Neutrophil (primary cell): ENCODE results near the gene ATP5F1D.

Experiments used
- H3K27ac ChIP-seq: fragments of 200-600 bp; sonication (generic); 2 replicates; pipeline ENCODE4 v1.5.1; 2016; ENCODE audit warnings: mild to moderate bottlenecking, moderate library complexity
- H3K27me3 ChIP-seq: fragments of 200-600 bp; sonication (generic); 2 replicates; pipeline ENCODE4 v1.6.0; 2016; ENCODE audit warnings: mild to moderate bottlenecking
- H3K36me3 ChIP-seq: fragments of 200-600 bp; sonication (generic); 2 replicates; pipeline ENCODE4 v1.5.1; 2017
- H3K4me1 ChIP-seq, 2 experiments: fragments of 200-600 bp in 1 of 2; sonication (generic) in 1 of 2; 1 replicate in 1 of 2; 2 replicates in 1 of 2; pipeline versions ENCODE4 v1.5.1 to v1.6.1; 2013 to 2016; ENCODE audit warnings: low read depth in 1 of 2, low read length in 1 of 2, mild to moderate bottlenecking in 1 of 2, moderate library complexity in 1 of 2; ENCODE audit not compliant: control insufficient read depth in 1 of 2, insufficient read depth in 1 of 2
- H3K4me3 ChIP-seq, 2 experiments: fragments of 200-600 bp in 1 of 2; sonication (generic) in 1 of 2; 1 replicate in 1 of 2; 2 replicates in 1 of 2; pipeline ENCODE4 v1.5.1; 2013 to 2016; ENCODE audit warnings: low read depth in 1 of 2, low read length in 1 of 2, mild to moderate bottlenecking in 1 of 2, moderate library complexity in 1 of 2
- H3K9me3 ChIP-seq: fragments of 200-600 bp; sonication (generic); 2 replicates; pipeline ENCODE4 v1.5.1; 2016
- TF ChIP-seq, protein P1 (sequence below): fragments of 200-600 bp; sonication (generic); IDR thresholded peaks from 2 replicates; pipeline ENCODE4 v1.5.1; 2016; ENCODE audit warnings: antibody characterized with exemption

The ATP5F1D gene

GRCh38 chr19:1274081-1274851, 32.7 kb downstream of the ATP5F1D start:
- H3K9me3 ChIP-seq: no peaks in the 10 kb centered on the region
- peaks cover 51% of the 10 kb centered on the region for H3K36me3 ChIP-seq
- TF ChIP-seq, protein P1, sequence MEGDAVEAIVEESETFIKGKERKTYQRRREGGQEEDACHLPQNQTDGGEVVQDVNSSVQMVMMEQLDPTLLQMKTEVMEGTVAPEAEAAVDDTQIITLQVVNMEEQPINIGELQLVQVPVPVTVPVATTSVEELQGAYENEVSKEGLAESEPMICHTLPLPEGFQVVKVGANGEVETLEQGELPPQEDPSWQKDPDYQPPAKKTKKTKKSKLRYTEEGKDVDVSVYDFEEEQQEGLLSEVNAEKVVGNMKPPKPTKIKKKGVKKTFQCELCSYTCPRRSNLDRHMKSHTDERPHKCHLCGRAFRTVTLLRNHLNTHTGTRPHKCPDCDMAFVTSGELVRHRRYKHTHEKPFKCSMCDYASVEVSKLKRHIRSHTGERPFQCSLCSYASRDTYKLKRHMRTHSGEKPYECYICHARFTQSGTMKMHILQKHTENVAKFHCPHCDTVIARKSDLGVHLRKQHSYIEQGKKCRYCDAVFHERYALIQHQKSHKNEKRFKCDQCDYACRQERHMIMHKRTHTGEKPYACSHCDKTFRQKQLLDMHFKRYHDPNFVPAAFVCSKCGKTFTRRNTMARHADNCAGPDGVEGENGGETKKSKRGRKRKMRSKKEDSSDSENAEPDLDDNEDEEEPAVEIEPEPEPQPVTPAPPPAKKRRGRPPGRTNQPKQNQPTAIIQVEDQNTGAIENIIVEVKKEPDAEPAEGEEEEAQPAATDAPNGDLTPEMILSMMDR: no peak
- H3K27ac ChIP-seq: peak overlapping the region; percentile 99
- H3K4me3 ChIP-seq: peak overlapping the region; percentile 34 to 80
- peaks cover 69 to 74% of the 10 kb centered on the region in 2 experiments for H3K4me1 ChIP-seq
- no peaks in the 10 kb centered on the region for H3K27me3 ChIP-seq

DNA sequence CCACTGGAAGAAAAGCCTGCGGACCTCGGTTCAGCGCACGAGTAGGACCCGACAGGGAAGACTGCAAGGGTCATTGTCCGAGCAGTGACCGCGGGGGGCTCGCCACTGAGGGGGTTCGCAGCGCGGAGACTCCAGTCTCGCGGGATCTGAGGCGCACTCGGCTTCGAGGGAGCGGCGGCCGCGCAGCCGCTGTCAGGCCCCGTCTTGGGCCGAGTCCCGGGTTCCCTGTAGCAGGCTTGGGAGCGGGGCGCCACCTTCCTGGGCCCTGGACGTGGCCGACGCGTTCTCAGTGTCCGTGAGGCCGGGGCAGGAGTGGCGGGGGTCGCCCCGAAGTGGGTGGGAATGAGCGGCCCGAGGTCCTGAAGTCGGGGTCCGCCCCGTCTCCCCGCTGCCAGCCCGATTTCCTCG, 33.3 kb downstream of the ATP5F1D start:
- Histone ChIP-seq H3K4me3 (peak overlapping the region; percentile 80 to 82), H3K4me1 (peaks cover 65 to 71% of the 10 kb centered on the region in 2 experiments), H3K27ac (peak overlapping the region; percentile 99), H3K9me3 (no peaks in the 10 kb centered on the region), H3K36me3 (peaks cover 51% of the 10 kb centered on the region), H3K27me3 (no peaks in the 10 kb centered on the region)
- TF ChIP-seq, protein P1: no peak

DNA sequence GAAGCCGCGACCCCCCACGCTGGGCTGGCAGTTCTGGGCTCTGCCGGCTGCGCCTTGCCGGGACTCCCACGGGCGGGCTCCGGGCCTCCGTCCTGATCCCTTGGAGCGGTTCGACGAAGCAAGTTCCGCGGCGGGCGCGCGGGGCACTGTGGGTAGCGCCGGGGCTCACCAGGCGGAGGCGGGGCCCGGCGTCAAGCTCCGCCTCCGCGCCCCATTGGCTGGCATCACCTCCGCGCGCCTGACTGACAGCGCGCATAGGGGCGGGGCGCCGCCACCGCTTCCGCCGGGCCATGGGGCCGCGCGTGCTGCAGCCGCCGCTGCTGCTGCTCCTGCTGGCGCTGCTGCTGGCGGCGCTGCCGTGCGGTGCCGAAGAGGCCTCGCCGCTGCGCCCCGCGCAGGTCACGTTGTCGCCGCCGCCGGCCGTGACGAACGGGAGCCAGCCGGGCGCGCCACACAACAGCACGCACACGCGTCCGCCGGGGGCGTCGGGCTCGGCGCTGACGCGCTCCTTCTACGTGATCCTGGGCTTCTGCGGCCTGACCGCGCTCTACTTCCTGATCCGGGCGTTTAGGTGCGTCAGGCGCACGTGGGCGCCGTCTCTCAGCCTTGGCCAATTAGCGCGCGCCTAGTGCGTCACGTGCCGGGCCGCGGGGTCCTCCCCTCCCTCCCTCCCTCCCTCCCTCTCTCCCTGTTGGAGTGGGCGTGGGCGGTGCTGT, 33.9 kb downstream of the ATP5F1D start, which contains the start of gene FAM174C:
FAM174C (plus strand) TSS at position 271 of the 716 bp plus-strand sequence; CDS start at position 291, 20 bp downstream.
- peak within 1 kb of the TSS; percentile 99 for H3K27ac ChIP-seq
- H3K4me1 ChIP-seq: peaks cover 60 to 65% of the 10 kb centered on the region in 2 experiments
- H3K27me3 ChIP-seq: no peaks in the 10 kb centered on the region
- peak within 1 kb of the TSS; percentile 80 to 82 for H3K4me3 ChIP-seq
- H3K36me3 ChIP-seq: peaks cover 51% of the 10 kb centered on the region
- H3K9me3 ChIP-seq: no peaks in the 10 kb centered on the region
- TF ChIP-seq, protein P1: peak; percentile 44

DNA sequence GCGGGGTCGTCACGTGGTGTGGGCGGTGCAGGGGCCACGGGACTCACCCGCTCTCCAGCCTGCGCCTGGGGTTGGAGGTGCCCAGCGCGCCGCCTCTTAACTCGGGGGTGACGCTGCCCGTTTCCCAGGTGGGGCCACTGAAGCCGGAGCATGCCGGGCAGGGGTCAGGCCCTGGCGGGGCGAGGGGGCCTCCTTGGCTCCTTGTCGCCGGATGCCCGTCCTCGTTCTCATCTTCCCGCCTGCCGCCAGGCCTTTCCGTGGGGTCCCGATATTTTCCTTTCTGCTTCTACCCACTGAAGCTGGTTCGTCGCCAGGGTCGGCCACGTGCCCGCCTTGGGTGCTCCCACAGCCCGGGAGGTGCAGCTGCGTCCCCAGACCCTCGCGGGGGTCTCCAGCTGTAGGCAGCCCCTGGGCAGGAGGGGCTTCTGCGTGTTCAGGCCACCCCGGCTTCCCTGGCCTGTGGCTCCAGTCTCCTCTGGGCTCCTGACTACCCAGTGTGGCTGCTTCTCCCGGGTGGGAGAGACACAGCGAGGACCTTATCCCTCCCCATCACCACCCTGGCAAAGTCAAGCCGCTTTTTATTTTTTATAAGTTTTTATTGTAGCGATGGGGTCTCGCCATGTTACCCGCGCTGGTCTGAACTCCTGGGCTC, 34.6 kb downstream of the ATP5F1D start:
- Histone ChIP-seq H3K4me3 (peak overlapping the region; percentile 80 to 82), H3K4me1 (peaks cover 53 to 58% of the 10 kb centered on the region in 2 experiments)

GRCh38 chr19:1276628-1277022, 35.1 kb downstream of the ATP5F1D start:
- Histone ChIP-seq H3K9me3 (no peaks in the 10 kb centered on the region), H3K36me3 (peaks cover 43% of the 10 kb centered on the region), H3K4me1 (peaks cover 48 to 53% of the 10 kb centered on the region in 2 experiments), H3K27ac (peak overlapping the region; percentile 99), H3K27me3 (no peaks in the 10 kb centered on the region), H3K4me3 (peak overlapping the region; percentile 80 to 82)
- TF ChIP-seq, protein P1: no peak

More for the DNA sequence above, 34.6 kb downstream of the ATP5F1D start:
- no peaks in the 10 kb centered on the region for H3K27me3 ChIP-seq
- H3K9me3 ChIP-seq: no peaks in the 10 kb centered on the region
- H3K36me3 ChIP-seq: peaks cover 48% of the 10 kb centered on the region
- TF ChIP-seq, protein P1: no peak
- H3K27ac ChIP-seq: peak overlapping the region; percentile 99
